ENCODE results near the gene PGGT1B.
A peak's percentile ranks its signal among the peaks of the same experiment; 100 is the strongest.

PGGT1B gene

GRCh38 chr5:115170929-115171510 lies 91.7 kb downstream of the PGGT1B start:
- peaks cover 0 to 2% of the 10 kb centered on the region in 2 donors for H3K36me3 ChIP-seq (replicated peaks in 1 of 2; ENCODE audit: control insufficient read depth in 2 of 2, insufficient read depth in 2 of 2, low read length in 2 of 2)
- no peak overlapping the region for H2BK12ac ChIP-seq (ENCODE audit: low read length)
- peak overlapping the region; percentile 100 for H2AFZ ChIP-seq (ENCODE audit: low read length)
- no peak overlapping the region for H2BK120ac ChIP-seq (ENCODE audit: low read depth, low read length)
- H3K14ac ChIP-seq (ENCODE audit: low read length) = no peak overlapping the region
- H3K79me1 ChIP-seq (ENCODE audit: low read depth, low read length) = peaks cover 7% of the 10 kb centered on the region
- WGBS, 2 donors (ENCODE audit: extremely low coverage in 2 of 2, insufficient read length in 2 of 2, insufficient replicate concordance in 1 of 2) = no CpG with 5 or more reads among the region's 16 CpGs
- no peak overlapping the region for H3K18ac ChIP-seq (ENCODE audit: low read length)
- H3K4ac ChIP-seq (ENCODE audit: low read length) = no peak overlapping the region
- no peak overlapping the region for H2AK5ac ChIP-seq (ENCODE audit: low read depth, low read length)
- no peak overlapping the region for H3K27ac ChIP-seq (replicated peaks; ENCODE audit: low read length)
- no peak overlapping the region for H2BK5ac ChIP-seq (ENCODE audit: low read length)
- H3K9me3 ChIP-seq (replicated peaks in 1 of 2; ENCODE audit: control insufficient read depth in 2 of 2, insufficient read depth in 1 of 2, low read depth in 1 of 2, low read length in 2 of 2) = peaks cover 9 to 15% of the 10 kb centered on the region in 2 donors
- H3K23ac ChIP-seq (ENCODE audit: low read depth, low read length, poor library complexity) = no peak overlapping the region
- DNase-seq (ENCODE audit: low spot score) = no peak
- peaks cover 0 to 2% of the 10 kb centered on the region in 2 donors for H3K4me1 ChIP-seq (ENCODE audit: control insufficient read depth in 2 of 2, insufficient read depth in 1 of 2, low read depth in 1 of 2, low read length in 2 of 2)
- H4K8ac ChIP-seq (ENCODE audit: low read depth, low read length) = no peak overlapping the region
- no peak overlapping the region for H4K91ac ChIP-seq (ENCODE audit: low read depth, low read length, poor library complexity)
- no peak overlapping the region for H2BK15ac ChIP-seq (ENCODE audit: low read length)
- peak overlapping the region; percentile 84 for H3K4me2 ChIP-seq (ENCODE audit: insufficient read depth, low read length, poor library complexity, severe bottlenecking)
- H3K27me3 ChIP-seq (ENCODE audit: control insufficient read depth in 3 of 3, insufficient read depth in 3 of 3, low read depth in 1 of 3, low read length in 3 of 3) = peaks cover 0 to 56% (median 14%) of the 10 kb centered on the region in 3 experiments
- no peak overlapping the region for H3K9ac ChIP-seq (ENCODE audit: low read depth, low read length, poor library complexity)
- peak overlapping the region; percentile 93 to 96 for H3K4me3 ChIP-seq (ENCODE audit: low read length in 2 of 2)

GRCh38 chr5:115170134-115170928 lies 92.3 kb downstream of the PGGT1B start:
- Histone ChIP-seq H3K27me3 (ENCODE audit: control insufficient read depth in 3 of 3, insufficient read depth in 3 of 3, low read depth in 1 of 3, low read length in 3 of 3) (peaks cover 0 to 56% (median 14%) of the 10 kb centered on the region in 3 experiments), H4K8ac (ENCODE audit: low read depth, low read length) (peak overlapping the region; percentile 96), H2BK120ac (ENCODE audit: low read depth, low read length) (no peak overlapping the region), H3K18ac (ENCODE audit: low read length) (peak overlapping the region; percentile 99), H3K23ac (ENCODE audit: low read depth, low read length, poor library complexity) (peak overlapping the region; percentile 89), H2BK5ac (ENCODE audit: low read length) (peak overlapping the region; percentile 82), H3K9me3 (replicated peaks in 1 of 2; ENCODE audit: control insufficient read depth in 2 of 2, insufficient read depth in 1 of 2, low read depth in 1 of 2, low read length in 2 of 2) (peaks cover 16 to 20% of the 10 kb centered on the region in 2 donors), H3K4me2 (ENCODE audit: insufficient read depth, low read length, poor library complexity, severe bottlenecking) (peak overlapping the region; percentile 84), H2BK12ac (ENCODE audit: low read length) (no peak overlapping the region), H3K27ac (replicated peaks; ENCODE audit: low read length) (peak overlapping the region; percentile 77), H2AFZ (ENCODE audit: low read length) (peak overlapping the region; percentile 100), H3K79me1 (ENCODE audit: low read depth, low read length) (peaks cover 14% of the 10 kb centered on the region), H3K4me3 (ENCODE audit: low read length in 2 of 2) (peak overlapping the region; percentile 93 to 96), H3K36me3 (replicated peaks in 1 of 2; ENCODE audit: control insufficient read depth in 2 of 2, insufficient read depth in 2 of 2, low read length in 2 of 2) (peaks cover 0 to 7% of the 10 kb centered on the region in 2 donors), H3K14ac (ENCODE audit: low read length) (no peak overlapping the region), H3K4me1 (ENCODE audit: control insufficient read depth in 2 of 2, insufficient read depth in 1 of 2, low read depth in 1 of 2, low read length in 2 of 2) (peaks cover 0 to 2% of the 10 kb centered on the region in 2 donors), H3K9ac (ENCODE audit: low read depth, low read length, poor library complexity) (peak overlapping the region; percentile 93), H2BK15ac (ENCODE audit: low read length) (peak overlapping the region; percentile 89), H2AK5ac (ENCODE audit: low read depth, low read length) (no peak overlapping the region), H3K4ac (ENCODE audit: low read length) (peak overlapping the region; percentile 84), H4K91ac (ENCODE audit: low read depth, low read length, poor library complexity) (no peak overlapping the region)
- DNase-seq (ENCODE audit: low spot score) = no peak
- no CpG with 5 or more reads among the region's 69 CpGs for WGBS, 2 donors (ENCODE audit: extremely low coverage in 2 of 2, insufficient read length in 2 of 2, insufficient replicate concordance in 1 of 2)

- peak within 1 kb of the TSS; percentile 95 for H3K23ac ChIP-seq (ENCODE audit: low read depth, low read length, poor library complexity)
- H2BK120ac ChIP-seq (ENCODE audit: low read depth, low read length) = peak within 1 kb of the TSS; percentile 91
- peak within 1 kb of the TSS; percentile 97 for H3K14ac ChIP-seq (ENCODE audit: low read length)
- peak within 1 kb of the TSS; percentile 100 for H2AFZ ChIP-seq (ENCODE audit: low read length)
- peak within 1 kb of the TSS; percentile 98 for H2BK15ac ChIP-seq (ENCODE audit: low read length)
- peak within 1 kb of the TSS; percentile 70 for H2AK5ac ChIP-seq (ENCODE audit: low read depth, low read length)
- peak within 1 kb of the TSS; percentile 99 for H3K9ac ChIP-seq (ENCODE audit: low read depth, low read length, poor library complexity)
- peak; percentile 93 for DNase-seq (ENCODE audit: low spot score)
- peaks cover 0 to 2% of the 10 kb centered on the region in 2 donors for H3K4me1 ChIP-seq (ENCODE audit: control insufficient read depth in 2 of 2, insufficient read depth in 1 of 2, low read depth in 1 of 2, low read length in 2 of 2)
- H3K36me3 ChIP-seq (replicated peaks in 1 of 2; ENCODE audit: control insufficient read depth in 2 of 2, insufficient read depth in 2 of 2, low read length in 2 of 2) = peaks cover 0 to 8% of the 10 kb centered on the region in 2 donors
- peaks cover 15% of the 10 kb centered on the region for H3K79me1 ChIP-seq (ENCODE audit: low read depth, low read length)
- peaks cover 19 to 26% of the 10 kb centered on the region in 2 donors for H3K9me3 ChIP-seq (replicated peaks in 1 of 2; ENCODE audit: control insufficient read depth in 2 of 2, insufficient read depth in 1 of 2, low read depth in 1 of 2, low read length in 2 of 2)
- H3K4ac ChIP-seq (ENCODE audit: low read length) = peak within 1 kb of the TSS; percentile 84
- peak within 1 kb of the TSS; percentile 93 to 96 for H3K4me3 ChIP-seq (ENCODE audit: low read length in 2 of 2)
- peak within 1 kb of the TSS; percentile 99 for H3K18ac ChIP-seq (ENCODE audit: low read length)
- H3K27ac ChIP-seq (replicated peaks; ENCODE audit: low read length) = peak within 1 kb of the TSS; percentile 92
- H3K4me2 ChIP-seq (ENCODE audit: insufficient read depth, low read length, poor library complexity, severe bottlenecking) = peak within 1 kb of the TSS; percentile 84
- no peak within 1 kb of the TSS for H4K91ac ChIP-seq (ENCODE audit: low read depth, low read length, poor library complexity)
- peak within 1 kb of the TSS; percentile 22 for H2BK12ac ChIP-seq (ENCODE audit: low read length)
- no CpG with 5 or more reads among the region's 68 CpGs for WGBS, 2 donors (ENCODE audit: extremely low coverage in 2 of 2, insufficient read length in 2 of 2, insufficient replicate concordance in 1 of 2)
- peak within 1 kb of the TSS; percentile 95 for H2BK5ac ChIP-seq (ENCODE audit: low read length)
- peak within 1 kb of the TSS; percentile 96 for H4K8ac ChIP-seq (ENCODE audit: low read depth, low read length)
- H3K27me3 ChIP-seq (ENCODE audit: control insufficient read depth in 3 of 3, insufficient read depth in 3 of 3, low read depth in 1 of 3, low read length in 3 of 3) = peaks cover 0 to 53% (median 14%) of the 10 kb centered on the region in 3 experiments
Observed at GRCh38 chr5:115169487-115170133, 93.1 kb downstream of the PGGT1B start, which contains the start of gene TRIM36. Gene TRIM36 (minus strand): TSS chr5:115169908. CDS start chr5:115169634, 274 bp downstream.
